SK-N-MC (cell line): ENCODE measurements around the gene WBP1.

Experiments used
- EZH2 ChIP-seq: fragments of 200-600 bp; sonication (generic); IDR thresholded peaks from one replicate; pipeline ENCODE4 v1.6.1; 2017; ENCODE audit warnings: antibody characterized with exemption
- FOXP2 ChIP-seq: optimal IDR thresholded peaks from 2 replicates; pipeline ENCODE3; 2011; ENCODE audit warnings: mild to moderate bottlenecking, moderate library complexity; ENCODE audit not compliant: insufficient read depth; ENCODE audit errors: extremely low read length, control extremely low read depth
- POLR2AphosphoS5 ChIP-seq: IDR thresholded peaks from 2 replicates; pipeline ENCODE4 v1.6.1; 2012; ENCODE audit warnings: mild to moderate bottlenecking, low read depth, low read length, borderline replicate concordance

GRCh38 chr2:74420006-74420405 lies 38.2 kb upstream of the WBP1 start:
- TF ChIP-seq EZH2 (no peak), POLR2AphosphoS5 (no peak), FOXP2 (no peak)
